ENCODE results near the gene VGLL4.
"Not testable (repeated sequence)": the region's sequence is repeated elsewhere in the genome, so short reads cannot be mapped to it uniquely, and the experiment has no call there.

Gene VGLL4

GRCh38 chr3:11536132-11536935, 107.4 kb downstream of the VGLL4 start:
- DNase-seq, result no peak

GRCh38 chr3:11535243-11535960, 108.3 kb downstream of the VGLL4 start:
- no peak for DNase-seq

DNA sequence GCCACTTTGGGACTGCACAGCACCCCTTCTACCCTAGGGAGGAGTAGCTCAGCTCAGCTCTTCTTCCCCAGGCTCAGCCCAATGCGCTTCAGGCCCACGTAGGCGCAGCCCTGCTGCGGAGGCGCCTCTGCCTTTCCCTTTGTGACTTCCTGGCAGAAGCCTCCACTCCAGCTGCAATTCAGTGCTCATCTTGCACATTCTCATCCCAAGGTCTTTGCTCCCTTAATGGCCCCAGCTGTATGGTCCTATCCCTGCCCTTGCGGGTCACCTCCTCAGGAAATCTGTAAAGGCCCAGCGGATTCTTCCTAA, 109.0 kb downstream of the VGLL4 start:
- no peak for DNase-seq

GRCh38 chr3:11534011-11534792, 109.5 kb downstream of the VGLL4 start:
- peak in 7 of 58 donors; percentile 14 to 64 (median 29) for DNase-seq

- no peak for DNase-seq
Observed at GRCh38 chr3:11532931-11533391, 110.8 kb downstream of the VGLL4 start.

DNA sequence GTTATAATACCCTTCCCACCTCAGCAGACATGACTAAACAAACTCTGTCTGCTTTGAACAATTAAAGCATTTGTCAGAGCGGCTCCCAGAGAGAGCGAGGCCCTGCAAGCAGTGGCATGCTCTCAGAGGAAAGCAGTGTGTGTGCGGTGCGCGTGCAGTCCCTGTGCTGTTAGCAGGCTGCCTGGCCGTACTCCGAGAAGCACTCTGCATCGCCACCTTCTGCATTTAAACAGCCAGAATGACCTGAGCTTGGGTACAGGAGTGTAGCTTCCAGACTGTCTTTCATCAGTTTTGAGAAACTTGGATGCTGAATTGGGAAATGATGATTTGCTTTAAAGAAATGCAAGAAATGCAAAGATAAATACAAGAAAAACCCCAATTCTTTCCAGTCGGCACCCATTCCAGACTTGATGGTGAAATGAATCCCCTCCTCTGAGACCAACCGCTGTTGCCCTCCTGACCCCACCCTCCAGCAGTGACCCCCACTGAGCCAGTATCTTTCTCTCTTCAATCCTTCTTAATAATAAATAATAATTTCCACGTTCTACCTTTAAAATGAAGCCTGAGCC, 113.5 kb downstream of the VGLL4 start:
- peak in 18 of 58 donors; percentile 10 to 54 (median 32) for DNase-seq

DNA sequence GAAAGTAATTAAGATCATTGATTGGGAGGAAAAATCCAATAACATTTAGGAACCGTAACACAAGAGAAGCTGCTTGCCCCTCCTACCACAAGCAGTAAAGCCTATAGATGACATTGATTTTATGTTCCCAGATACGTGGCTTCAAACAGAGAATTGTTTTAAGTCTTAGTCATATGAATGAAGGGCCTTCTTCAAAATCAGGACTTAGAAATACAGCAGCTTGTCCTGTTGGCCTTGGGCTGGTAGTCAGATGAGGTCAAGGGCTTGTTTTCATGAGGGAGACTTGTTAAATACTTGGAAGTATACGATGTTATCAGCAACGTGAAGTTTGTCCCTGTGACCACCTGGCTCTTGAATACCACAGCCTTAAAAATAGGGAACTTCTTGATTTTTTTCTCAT, 114.4 kb downstream of the VGLL4 start:
- no peak for DNase-seq

- not testable (repeated sequence) for DNase-seq
Observed at GRCh38 chr3:11526121-11526520, 117.6 kb downstream of the VGLL4 start.

- no peak for DNase-seq
Observed at GRCh38 chr3:11523572-11524101, 120.1 kb downstream of the VGLL4 start.

GRCh38 chr3:11522953-11523571, 120.7 kb downstream of the VGLL4 start:
- DNase-seq, result no peak

GRCh38 chr3:11522398-11522715, 121.4 kb downstream of the VGLL4 start:
- DNase-seq, result no peak

DNA sequence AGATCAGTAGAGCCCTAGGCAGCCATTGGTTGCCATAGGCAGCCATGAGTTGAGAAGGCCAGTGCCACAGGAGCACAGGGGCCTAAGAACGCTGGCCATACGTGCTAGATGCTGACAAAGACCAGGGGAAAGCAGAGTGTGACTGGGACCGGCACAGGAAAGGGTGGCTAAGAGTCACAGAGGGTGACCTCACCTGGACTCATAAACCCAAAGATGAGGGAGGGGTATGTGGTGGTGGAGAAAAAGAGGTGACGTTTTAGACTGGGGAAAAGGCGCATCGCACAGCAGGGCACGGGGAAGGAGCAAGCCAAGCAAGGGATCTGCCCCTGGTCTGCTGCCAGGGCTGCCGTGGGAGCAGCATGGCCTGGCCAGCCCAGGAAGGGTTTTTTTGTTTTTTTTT, 122.5 kb downstream of the VGLL4 start:
- no peak for DNase-seq

DNA sequence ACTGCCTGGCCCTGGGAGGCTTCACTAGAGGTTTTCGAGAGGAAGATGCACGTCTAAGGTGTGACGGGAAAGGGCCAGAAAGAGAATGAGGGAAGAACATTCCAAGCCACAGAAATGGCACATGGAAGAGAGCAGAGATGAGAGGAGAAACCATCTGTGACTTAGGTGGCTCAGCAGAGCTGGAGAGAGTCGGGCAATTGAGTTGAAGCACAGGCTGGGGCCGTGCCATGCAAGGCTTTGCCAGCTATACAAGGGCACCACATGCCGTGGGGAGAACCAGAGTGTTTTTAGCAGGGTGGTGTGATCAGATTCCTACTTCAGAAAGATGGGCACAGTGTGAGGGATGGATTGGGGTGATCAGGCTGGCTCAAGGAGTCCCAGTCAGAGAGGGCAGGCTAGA, 126.1 kb downstream of the VGLL4 start:
- DNase-seq, result no peak

DNA sequence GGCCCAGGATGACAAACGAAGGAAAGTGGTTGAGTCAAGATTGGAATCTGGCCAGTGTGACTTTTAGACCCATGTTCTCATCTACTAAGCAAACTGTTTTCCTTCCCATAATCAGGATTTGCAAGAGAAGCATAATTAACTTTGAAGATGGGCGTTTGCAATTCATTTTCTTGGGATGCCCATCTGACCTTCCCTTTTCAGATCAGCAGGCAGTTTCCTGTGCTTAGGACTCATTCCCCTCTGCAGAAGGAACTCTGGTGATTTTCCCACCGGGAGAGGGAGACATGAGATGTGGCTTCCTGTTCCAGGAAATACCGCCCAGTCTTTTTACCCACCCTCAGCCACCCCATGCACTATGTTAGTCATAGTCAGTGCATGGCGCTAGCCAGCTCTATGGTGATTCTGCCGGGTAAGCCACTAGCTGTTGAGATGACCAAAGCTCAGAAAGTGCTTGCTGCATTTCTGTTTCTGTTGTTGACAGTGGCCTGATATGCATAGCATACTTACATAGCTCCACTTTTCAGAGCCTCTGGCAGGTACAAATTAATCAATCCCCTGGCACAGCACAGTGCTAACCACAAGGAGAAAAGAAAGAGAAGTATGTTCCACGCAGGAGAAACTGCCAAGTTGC, 129.4 kb downstream of the VGLL4 start:
- peak in 2 of 58 donors; percentile 14 to 26 for DNase-seq

GRCh38 chr3:11513817-11514135, 129.9 kb downstream of the VGLL4 start:
- DNase-seq, result peak in 8 of 58 donors; percentile 8 to 50 (median 32)

DNA sequence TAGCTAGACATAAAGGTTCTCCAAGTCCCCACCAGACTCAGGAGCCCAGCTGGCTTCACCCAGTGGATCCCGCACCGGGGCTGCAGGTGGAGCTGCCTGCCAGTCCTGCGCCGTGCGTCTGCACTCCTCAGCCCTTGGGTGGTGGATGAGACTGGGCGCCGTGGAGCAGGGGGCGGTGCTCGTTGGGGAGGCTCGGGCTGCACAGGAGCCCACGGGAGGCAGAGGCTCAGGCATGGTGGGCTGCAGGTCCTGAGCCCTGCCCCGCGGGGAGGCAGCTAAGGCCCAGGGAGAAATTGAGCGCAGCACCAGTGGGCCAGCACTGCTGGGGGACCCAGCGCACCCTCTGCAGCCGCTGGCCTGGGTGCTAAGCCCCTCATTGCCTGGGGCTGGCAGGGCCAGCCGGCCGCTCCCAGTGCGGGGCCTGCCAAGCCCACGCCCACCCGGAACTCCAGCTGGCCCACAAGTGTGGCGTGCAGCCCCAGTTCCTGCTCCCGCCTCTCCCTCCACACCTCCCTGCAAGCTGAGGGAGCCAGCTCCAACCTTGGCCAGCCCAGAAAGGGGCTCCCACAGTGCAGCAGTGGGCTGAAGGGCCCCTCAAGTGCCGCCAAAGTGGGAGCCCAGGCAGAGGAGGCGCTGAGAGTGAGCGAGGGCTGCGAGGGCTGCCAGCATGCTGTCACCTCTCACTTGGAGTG, 130.4 kb downstream of the VGLL4 start:
- not testable (repeated sequence) for DNase-seq

DNA sequence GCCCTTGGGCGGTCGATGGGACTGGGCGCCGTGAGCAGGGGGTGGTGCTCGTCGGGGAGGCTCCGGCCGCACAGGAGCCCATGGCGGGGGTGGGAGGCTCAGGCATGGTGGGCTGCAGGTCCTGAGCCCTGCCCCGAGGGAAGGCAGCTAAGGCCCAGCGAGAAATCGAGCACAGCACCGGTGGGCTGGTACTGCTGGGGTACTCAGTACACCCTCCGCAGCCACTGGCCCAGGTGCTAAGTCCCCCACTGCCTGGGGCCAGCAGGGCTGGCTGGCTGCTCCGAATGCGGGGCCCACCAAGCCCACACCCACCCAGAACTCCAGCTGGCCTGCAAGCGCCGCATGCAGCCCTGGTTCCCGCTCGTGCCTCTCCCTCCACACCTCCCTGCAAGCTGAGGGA, 132.1 kb downstream of the VGLL4 start:
- DNase-seq, result not testable (repeated sequence)

GRCh38 chr3:11510356-11510755, 133.4 kb downstream of the VGLL4 start:
- peak in 3 of 58 donors; percentile 19 to 30 (median 28) for DNase-seq

- DNase-seq, result peak in 3 of 58 donors; percentile 14 to 34 (median 30)
Observed at GRCh38 chr3:11510001-11510340, 133.7 kb downstream of the VGLL4 start.

Measured in anterior cingulate cortex (tissue), 58 donors.